Lower leg skin (tissue), 4 donors: ENCODE data around the gene HOXB2. TPM values are rescaled to one million over a fixed set of nuclear protein-coding genes. Genes with fewer than 3 reads are reported as not detected.

Experiments used
- DNase-seq, 2 donors: peaks; one replicate each; pipeline ENCODE4 v3.0.0-alpha.2; 2019; ENCODE audit warnings: low spot score in 2 of 2
- H3K4me3 ChIP-seq: fragments of 200-600 bp; sonication (generic); 2 replicates; pipeline ENCODE4 v1.5.1; 2017; ENCODE audit warnings: mild to moderate bottlenecking, low read depth; ENCODE audit not compliant: poor library complexity, severe bottlenecking
- CTCF ChIP-seq, 3 donors: fragments of 450-650 bp; IDR thresholded peaks; one replicate each; pipeline ENCODE4 v1.5.1; 2016; ENCODE audit warnings: antibody characterized with exemption in 3 of 3, mild to moderate bottlenecking in 3 of 3, moderate library complexity in 2 of 3
- POLR2A ChIP-seq, 2 donors: fragments of 450-650 bp; IDR thresholded peaks; one replicate each; pipeline ENCODE4 v1.6.1; 2016 to 2017; ENCODE audit warnings: antibody characterized with exemption in 2 of 2, mild to moderate bottlenecking in 1 of 2, moderate library complexity in 1 of 2
- WGBS, 2 donors: methylation state at CpG; one replicate each; pipeline ENCODE4 v1.1.5; 2018; 5-methylcytosine and 5-hydroxymethylcytosine counted together
- intact Hi-C: fragments of 100-400 bp; cut with DNase I; formaldehyde crosslinking; loops from one replicate; pipeline ENCODE4 v1.15.0; 2023; ENCODE audit warnings: low total_unique reads
- total RNA-seq, 4 donors: library from RNA; depleted of rRNA; stranded (reverse); fragments of >200 nt; gene quantifications; one replicate each; pipeline ENCODE4 v1.1.0, GENCODE V29; 2016

Gene HOXB2
- total RNA-seq, 4 donors from 2014 or later, result 5.8 to 34.9 (median 20.9) TPM

- TF ChIP-seq CTCF (IDR thresholded peaks at IDR 0.05), result no peak
- no peak for TF ChIP-seq POLR2A (IDR thresholded peaks at IDR 0.05)
- intact Hi-C loops, result no loop called here
- 37 to 43% methylated on average over 10 of the region's 10 CpGs for whole genome bisulfite sequencing, 2 donors
- no peak for DNase-seq
- H3K4me3 ChIP-seq, result no peak overlapping the region
Measured at GRCh38 chr17:48546137-48546923, 1.4 kb upstream of the HOXB2 start.

- TF ChIP-seq POLR2A (IDR thresholded peaks at IDR 0.05) (no peak), CTCF (IDR thresholded peaks at IDR 0.05) (no peak)
- no peak overlapping the region for H3K4me3 ChIP-seq
- 96 to 100% methylated on average over 1 of the region's 1 CpG for WGBS, 2 donors
- DNase-seq, result no peak
- intact Hi-C loops, result no loop called here
Measured at GRCh38 chr17:48545539-48545938, 630 bp upstream of the HOXB2 start.

- peak; percentile 73 to 95 for DNase-seq
Measured at GRCh38 chr17:48544349-48545021, 424 bp downstream of the HOXB2 start.

GRCh38 chr17:48543854-48544348 lies 1.0 kb downstream of the HOXB2 start:
- intact Hi-C loops, result no loop called here
- peak overlapping the region; percentile 54 for H3K4me3 ChIP-seq
- no peak for DNase-seq
- TF ChIP-seq POLR2A (IDR thresholded peaks at IDR 0.05) (no peak), CTCF (IDR thresholded peaks at IDR 0.05) (no peak)
- 1 to 3% methylated on average over 20 of the region's 20 CpGs for WGBS, 2 donors

More at GRCh38 chr17:48544349-48545021, 424 bp downstream of the HOXB2 start:
- no peak for TF ChIP-seq POLR2A (IDR thresholded peaks at IDR 0.05)
- no peak for TF ChIP-seq CTCF (IDR thresholded peaks at IDR 0.05)
- 3 to 5% methylated on average over 34 to 38 of the region's 38 CpGs for WGBS, 2 donors
- intact Hi-C loops, result no loop called here
- H3K4me3 ChIP-seq, result peak overlapping the region; percentile 54

GRCh38 chr17:48543107-48543853 lies 1.6 kb downstream of the HOXB2 start:
- TF ChIP-seq POLR2A (IDR thresholded peaks at IDR 0.05) (no peak), CTCF (IDR thresholded peaks at IDR 0.05) (no peak)
- peak overlapping the region; percentile 54 for H3K4me3 ChIP-seq
- peak in 1 of 2 donors; percentile 94 for DNase-seq
- intact Hi-C loops, result no loop called here
- WGBS, 2 donors, result 0 to 1% methylated on average over 51 to 68 of the region's 72 CpGs
